Testis (tissue), 2 donors: ENCODE measurements around the gene TMCO1.
"Not testable (repeated sequence)": the region's sequence is repeated elsewhere in the genome, so short reads cannot be mapped to it uniquely, and the experiment has no call there.

Experiments
- CTCF ChIP-seq, 3 experiments: fragments of 450-650 bp in 2 of 3; fragments of 200-600 bp in 1 of 3; sonication (generic) in 1 of 3; IDR thresholded peaks; one replicate each; pipeline ENCODE4 v1.5.1; 2016 to 2019; ENCODE audit warnings: antibody characterized with exemption in 3 of 3, mild to moderate bottlenecking in 2 of 3, moderate library complexity in 1 of 3
- POLR2A ChIP-seq: fragments of 450-650 bp; IDR thresholded peaks from one replicate; pipeline ENCODE4 v1.6.1; 2017; ENCODE audit warnings: antibody characterized with exemption, mild to moderate bottlenecking, moderate library complexity

GRCh38 chr1:165701922-165702321, 66.7 kb downstream of the TMCO1 start:
- not testable (repeated sequence) for TF ChIP-seq POLR2A; CTCF (IDR thresholded peaks at IDR 0.05)
